NCI-H82 (cell line): ENCODE measurements around the gene ARRDC2.
"Not testable (repeated sequence)": the region's sequence is repeated elsewhere in the genome, so short reads cannot be mapped to it uniquely, and the experiment has no call there.

ENCODE experiments used
- DNase-seq: peaks from one replicate; lab custom pipeline; 2025; lab: John Stamatoyannopoulos, UW

ARRDC2 gene

DNA sequence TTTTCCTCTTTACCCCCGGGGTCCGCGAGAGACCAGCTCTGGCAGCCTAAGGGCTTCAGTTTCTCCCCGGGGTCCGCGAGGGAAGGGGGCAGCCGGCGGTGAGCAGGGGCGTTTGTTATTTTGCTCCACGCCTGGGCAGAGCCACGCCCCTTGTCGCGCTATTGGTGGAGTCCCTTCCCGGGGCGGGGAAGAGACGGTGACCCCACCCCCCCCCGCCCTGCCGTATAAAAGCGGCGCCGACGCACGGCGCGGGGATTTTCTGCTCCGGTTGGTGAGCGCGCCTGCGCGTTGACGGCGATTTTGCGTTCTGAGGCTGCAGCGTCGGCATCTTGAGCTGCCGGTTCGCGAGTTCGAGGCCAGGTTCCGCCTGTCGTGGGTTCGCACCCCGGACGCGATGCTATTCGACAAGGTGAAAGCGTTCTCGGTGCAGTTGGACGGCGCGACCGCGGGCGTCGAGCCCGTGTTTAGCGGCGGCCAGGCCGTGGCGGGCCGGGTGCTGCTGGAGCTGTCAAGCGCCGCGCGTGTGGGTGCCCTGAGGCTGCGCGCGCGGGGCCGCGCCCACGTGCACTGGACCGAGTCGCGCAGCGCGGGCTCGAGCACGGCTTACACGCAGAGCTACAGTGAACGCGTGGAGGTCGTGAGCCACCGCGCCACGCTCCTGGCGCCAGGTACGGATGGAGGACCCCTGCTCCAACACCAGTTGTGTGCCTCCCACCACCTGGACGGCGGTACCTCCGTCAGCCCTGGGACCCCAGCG is at the start of gene ARRDC2:
Gene ARRDC2 (plus strand): TSS at position 254 of the 757 bp plus-strand sequence. CDS start 141 bp downstream, at position 395.
- DNase-seq = peak; percentile 95

- no peak for DNase-seq
These were observed 43.9 kb upstream of the ARRDC2 start for GRCh38 chr19:17963936-17964691.

- no peak for DNase-seq
These were observed 42.4 kb upstream of the ARRDC2 start for GRCh38 chr19:17965370-17966128.

DNA sequence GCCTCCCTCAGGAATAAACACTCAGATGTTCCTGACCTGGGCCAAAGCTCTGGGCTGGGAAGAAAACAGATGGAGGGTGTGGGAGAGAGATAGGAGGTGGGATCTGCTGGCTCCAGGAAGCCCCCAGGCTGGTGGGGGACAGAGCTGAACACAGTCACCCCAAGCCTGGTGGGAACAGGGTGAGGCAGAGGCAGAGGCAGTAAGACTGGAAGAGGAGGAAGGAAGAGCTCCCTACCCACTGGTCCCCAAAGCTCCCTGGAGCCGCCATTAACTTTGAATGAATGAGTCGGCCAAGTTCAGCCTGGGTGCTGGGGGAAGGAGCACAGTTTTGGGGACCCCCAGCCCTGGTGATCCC is 41.9 kb upstream of the ARRDC2 start:
- no peak for DNase-seq

- peak; percentile 82 for DNase-seq
These were observed 41.3 kb upstream of the ARRDC2 start, which contains the start of gene KCNN1 for GRCh38 chr19:17966550-17967256. Gene KCNN1 (plus strand): TSS chr19:17967107. CDS start chr19:17973889, 6,782 bp downstream.

- DNase-seq = no peak
These were observed 40.5 kb upstream of the ARRDC2 start for GRCh38 chr19:17967257-17968051.

- DNase-seq = no peak
These were observed 39.6 kb upstream of the ARRDC2 start for GRCh38 chr19:17968362-17968761.

DNA sequence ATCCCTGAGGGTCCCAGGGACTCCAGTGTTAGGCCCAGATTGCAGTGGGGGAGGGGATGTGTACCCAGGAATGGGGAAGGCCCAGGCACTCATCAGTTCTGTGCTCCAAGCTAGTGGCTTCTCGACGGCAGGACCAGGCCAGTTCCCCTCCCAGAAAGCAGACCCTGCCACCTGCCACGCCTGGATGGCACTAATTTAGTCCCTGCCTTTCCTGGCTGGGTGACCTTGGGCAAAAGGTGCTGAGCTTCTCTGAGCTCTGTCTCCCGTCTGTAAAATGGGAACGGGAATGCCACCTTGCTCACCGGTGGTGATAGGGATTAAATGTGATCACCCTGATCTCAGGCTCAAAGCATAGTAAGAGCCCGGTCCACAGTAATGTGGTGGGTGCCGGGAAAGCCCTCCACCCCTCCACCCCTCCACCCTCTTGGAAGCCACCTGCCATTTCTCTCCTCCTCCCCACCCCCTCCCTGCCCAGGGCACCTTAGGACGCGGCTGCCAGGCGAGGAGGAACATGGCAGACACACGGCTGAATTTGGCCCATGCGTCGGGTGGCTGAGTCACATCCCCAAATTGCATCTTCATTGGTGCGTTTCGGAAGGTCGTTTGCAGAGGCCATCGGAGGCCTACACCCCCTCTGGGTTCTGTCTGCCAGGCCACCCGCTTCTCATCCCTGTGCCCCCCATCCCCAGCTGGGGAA is 38.7 kb upstream of the ARRDC2 start:
- DNase-seq = no peak

- no peak for DNase-seq
These were observed 35.7 kb upstream of the ARRDC2 start for GRCh38 chr19:17972230-17972629.

GRCh38 chr19:17973759-17974158 is 34.2 kb upstream of the ARRDC2 start:
- no peak for DNase-seq

- no peak for DNase-seq
These were observed 33.4 kb upstream of the ARRDC2 start for GRCh38 chr19:17974551-17974950.

GRCh38 chr19:17975032-17975431 is 32.9 kb upstream of the ARRDC2 start:
- no peak for DNase-seq

DNA sequence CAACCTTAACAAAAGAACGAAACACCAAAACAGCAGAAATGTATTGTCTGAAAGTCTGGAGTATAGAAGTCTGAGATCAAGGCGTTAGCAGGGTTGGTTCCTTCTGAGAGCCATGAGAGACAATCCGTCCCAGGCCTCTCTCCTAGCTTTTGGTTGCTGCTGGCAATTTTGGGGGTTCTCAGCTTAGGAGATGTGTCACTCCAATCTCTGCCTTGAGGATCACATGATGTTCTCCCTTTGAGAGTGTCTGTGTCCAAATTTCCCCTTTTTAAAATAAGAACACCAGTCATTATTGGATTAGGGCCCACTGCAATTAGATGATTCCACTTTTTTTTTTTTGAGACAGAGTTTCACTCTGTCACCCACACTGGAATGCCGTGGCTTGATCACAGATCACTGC is 30.9 kb upstream of the ARRDC2 start:
- no peak for DNase-seq

DNA sequence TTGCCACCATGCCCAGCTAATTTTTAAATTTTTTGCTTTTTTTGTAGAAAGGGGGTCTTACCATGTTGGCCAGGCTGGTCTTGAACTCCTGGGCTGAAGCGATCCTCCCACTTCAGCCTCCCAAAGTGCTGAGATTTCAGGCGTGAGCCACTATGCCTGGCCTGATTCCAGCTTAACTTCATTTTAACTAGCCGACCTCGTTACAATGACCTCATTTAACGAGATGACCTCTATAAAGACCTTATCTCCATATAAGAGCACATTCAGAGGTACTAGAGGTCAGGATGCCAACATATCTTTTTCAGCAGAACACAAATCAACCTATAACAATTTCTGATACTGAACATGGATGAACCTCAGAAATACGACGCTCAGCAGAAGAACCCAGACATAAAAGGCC is 30.5 kb upstream of the ARRDC2 start:
- no peak for DNase-seq

DNA sequence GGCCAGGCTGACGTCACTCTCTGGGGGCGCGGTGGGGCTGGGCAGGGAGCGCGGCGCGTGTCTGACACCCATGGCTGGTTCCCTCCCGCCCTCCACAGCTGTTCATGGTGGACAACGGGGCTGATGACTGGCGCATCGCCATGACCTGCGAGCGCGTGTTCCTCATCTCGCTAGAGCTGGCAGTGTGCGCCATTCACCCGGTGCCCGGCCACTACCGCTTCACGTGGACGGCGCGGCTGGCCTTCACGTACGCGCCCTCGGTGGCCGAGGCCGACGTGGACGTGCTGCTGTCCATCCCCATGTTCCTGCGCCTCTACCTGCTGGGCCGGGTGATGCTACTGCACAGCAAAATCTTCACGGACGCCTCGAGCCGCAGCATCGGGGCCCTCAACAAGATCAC is 26.4 kb upstream of the ARRDC2 start:
- DNase-seq = no peak

- DNase-seq = no peak
These were observed 25.5 kb upstream of the ARRDC2 start for GRCh38 chr19:17982430-17982829.

DNA sequence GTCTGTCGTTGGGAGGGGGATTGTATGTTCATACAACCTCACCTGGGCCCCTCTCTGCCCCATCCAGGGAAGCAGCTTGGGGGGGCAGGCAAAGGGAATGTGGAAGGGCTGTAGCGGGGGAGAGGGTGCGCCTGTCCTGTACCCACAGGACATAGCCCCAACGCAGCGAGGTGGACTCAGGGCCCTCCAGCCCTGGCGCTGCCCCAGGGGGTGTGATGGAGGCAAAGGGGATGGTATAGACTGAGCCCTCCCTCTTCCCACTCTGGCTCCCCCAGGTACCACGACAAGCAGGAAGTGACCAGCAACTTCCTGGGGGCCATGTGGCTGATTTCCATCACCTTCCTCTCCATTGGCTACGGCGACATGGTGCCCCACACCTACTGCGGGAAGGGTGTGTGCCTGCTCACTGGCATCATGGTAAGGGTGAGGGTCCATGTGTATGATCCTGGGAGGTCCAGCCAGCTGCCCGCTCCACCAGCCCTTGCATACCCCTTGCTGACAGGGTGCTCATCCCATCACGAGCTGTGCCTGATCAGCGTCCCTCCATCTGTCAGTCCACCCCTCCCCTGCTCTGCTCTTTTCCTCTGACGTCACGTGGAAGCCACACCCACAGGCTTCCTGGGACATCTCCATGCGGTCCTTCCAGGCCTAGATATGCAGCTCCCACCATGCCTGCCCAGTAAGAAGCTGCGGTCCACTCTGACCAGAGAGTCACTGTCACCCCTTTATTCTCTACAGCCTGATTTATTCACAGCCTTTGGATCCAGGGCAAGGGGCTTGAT is 22.7 kb upstream of the ARRDC2 start:
- peak; percentile 81 for DNase-seq

DNA sequence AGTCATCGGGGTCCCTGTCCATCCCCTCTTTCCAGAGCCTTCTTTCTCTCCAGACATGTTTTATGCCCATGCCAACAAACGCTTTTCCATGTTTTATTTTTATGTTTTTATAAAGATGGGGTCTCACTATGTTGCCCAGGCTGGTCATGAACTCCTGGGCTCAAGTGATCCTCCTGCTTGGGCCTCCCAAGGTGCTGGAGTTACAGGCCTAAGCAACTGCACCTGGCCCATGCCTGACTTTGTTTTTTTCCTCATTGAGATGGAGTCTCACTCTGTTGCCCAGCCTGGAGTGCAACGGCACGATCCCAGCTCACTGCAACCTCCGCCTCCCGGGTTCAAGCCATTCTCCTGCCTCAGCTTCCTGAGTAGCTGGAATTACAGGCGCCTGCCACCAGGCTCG is 21.4 kb upstream of the ARRDC2 start:
- not testable (repeated sequence) for DNase-seq

GRCh38 chr19:17988161-17988560 is 19.8 kb upstream of the ARRDC2 start:
- DNase-seq = no peak
